Thymus (tissue), 2 donors: ENCODE results near the gene SLC51B. TPM values are rescaled to one million over a fixed set of nuclear protein-coding genes. Genes with fewer than 3 reads are reported as not detected.

Source experiments
- polyA plus RNA-seq: library from polyadenylated mRNA; stranded (reverse); fragments of 200-250 nt; gene quantifications from one replicate; pipeline ENCODE4 v1.2.3, GENCODE V29; 2013
- total RNA-seq: library from RNA; stranded (reverse); fragments of 120-200 nt; gene quantifications from one replicate; pipeline ENCODE4 v1.2.4, GENCODE V29; 2013
- donor health status: healthy.

The SLC51B gene
- total and polyA plus RNA-seq, 2 donors: 0.16 TPM; not detected in 1

Other genes starting within 250 kb of the SLC51B start
- 8.0 TPM for gene PIF1, start 219.7 kb upstream of the SLC51B start, total RNA-seq
- 8.4 TPM for gene PIF1, start 219.7 kb upstream of the SLC51B start, polyA plus RNA-seq
- gene PLEKHO2, start 203.5 kb upstream of the SLC51B start, total RNA-seq: 18.2 TPM
- gene PLEKHO2, start 203.5 kb upstream of the SLC51B start, polyA plus RNA-seq: 18.7 TPM
- gene ANKDD1A, start 133.5 kb upstream of the SLC51B start, total RNA-seq: 1.2 TPM
- gene ANKDD1A, start 133.5 kb upstream of the SLC51B start, polyA plus RNA-seq: 3.6 TPM
- 44.4 TPM for gene SPG21, start 55.5 kb upstream of the SLC51B start, total RNA-seq
- gene SPG21, start 55.5 kb upstream of the SLC51B start, polyA plus RNA-seq: 71.5 TPM
- 9.7 TPM for gene MTFMT, start 15.7 kb upstream of the SLC51B start, total RNA-seq
- gene MTFMT, start 15.7 kb upstream of the SLC51B start, polyA plus RNA-seq: 9.6 TPM
- 2.7 TPM for gene RASL12, start 22.6 kb downstream of the SLC51B start, total RNA-seq
- 6.8 TPM for gene RASL12, start 22.6 kb downstream of the SLC51B start, polyA plus RNA-seq
- gene KBTBD13, start 31.4 kb downstream of the SLC51B start, total RNA-seq: under 0.01 TPM
- gene KBTBD13, start 31.4 kb downstream of the SLC51B start, polyA plus RNA-seq: under 0.01 TPM
- gene UBAP1L, start 69.8 kb downstream of the SLC51B start, total RNA-seq: 0.61 TPM
- gene UBAP1L, start 69.8 kb downstream of the SLC51B start, polyA plus RNA-seq: 6.1 TPM
- 12.2 TPM for gene PDCD7, start 88.4 kb downstream of the SLC51B start, total RNA-seq
- 16.6 TPM for gene PDCD7, start 88.4 kb downstream of the SLC51B start, polyA plus RNA-seq
- 42.0 TPM for gene CLPX, start 140.0 kb downstream of the SLC51B start, total RNA-seq
- gene CLPX, start 140.0 kb downstream of the SLC51B start, polyA plus RNA-seq: 23.5 TPM
- gene CILP, start 166.1 kb downstream of the SLC51B start, total RNA-seq: 0.85 TPM
- gene CILP, start 166.1 kb downstream of the SLC51B start, polyA plus RNA-seq: 5.2 TPM
- gene PARP16, start 241.5 kb downstream of the SLC51B start, total RNA-seq: 7.9 TPM
- 12.7 TPM for gene PARP16, start 241.5 kb downstream of the SLC51B start, polyA plus RNA-seq